Astrocyte (in vitro differentiated cells and primary cell): ENCODE data around the gene MANSC4. TPM values are rescaled to one million over a fixed set of nuclear protein-coding genes. Genes with fewer than 3 reads are reported as not detected.

Experiments
- DNase-seq: peaks from one replicate; pipeline ENCODE4 v3.0.0-alpha.2; 2010; ENCODE audit warnings: low read depth
- FAIRE-seq: peaks from 2 replicates; lab custom pipeline; 2011; peaks lifted over from hg19 to GRCh38; lab: Jason Lieb, UNC
- H2AFZ ChIP-seq: 2 replicates; pipeline ENCODE4 v1.6.0; 2012; ENCODE audit warnings: low read depth, low read length, inconsistent platforms
- H3K27ac ChIP-seq: 2 replicates; pipeline ENCODE4 v1.5.1; 2011; ENCODE audit warnings: low read depth, low read length, inconsistent platforms
- H3K27me3 ChIP-seq: 2 replicates; pipeline ENCODE4 v1.6.0; 2011; ENCODE audit warnings: low read length, inconsistent platforms; ENCODE audit not compliant: insufficient read depth
- H3K36me3 ChIP-seq: 2 replicates; pipeline ENCODE4 v1.5.1; 2011; ENCODE audit warnings: low read length, inconsistent platforms; ENCODE audit not compliant: insufficient read depth
- H3K4me1 ChIP-seq: 2 replicates; pipeline ENCODE4 v1.5.1; 2011; ENCODE audit warnings: low read length, inconsistent platforms; ENCODE audit not compliant: insufficient read depth
- H3K4me2 ChIP-seq: 2 replicates; pipeline ENCODE4 v1.6.0; 2012; ENCODE audit warnings: low read length, inconsistent platforms
- H3K4me3 ChIP-seq: 2 replicates; pipeline ENCODE4 v1.5.1; 2011; ENCODE audit warnings: low read depth, mild to moderate bottlenecking, low read length, inconsistent platforms; ENCODE audit not compliant: insufficient read depth
- H3K79me2 ChIP-seq: 2 replicates; pipeline ENCODE4 v1.6.0; 2012; ENCODE audit warnings: mild to moderate bottlenecking, low read length, inconsistent platforms; ENCODE audit not compliant: insufficient read depth
- H3K9ac ChIP-seq: 2 replicates; pipeline ENCODE4 v1.6.0; 2012; ENCODE audit warnings: mild to moderate bottlenecking, low read length, inconsistent platforms
- H3K9me3 ChIP-seq: 2 replicates; pipeline ENCODE4 v1.5.1; 2012; ENCODE audit warnings: low read depth, mild to moderate bottlenecking, low read length, inconsistent platforms; ENCODE audit not compliant: insufficient read depth
- H4K20me1 ChIP-seq: 2 replicates; pipeline ENCODE4 v1.6.0; 2012; ENCODE audit warnings: low read length, inconsistent platforms; ENCODE audit not compliant: insufficient read depth
- H3K27ac Mint-ChIP-seq: one replicate; pipeline ENCODE4 v1.8.0; 2021; ENCODE audit warnings: mild to moderate bottlenecking, mixed read lengths; ENCODE audit not compliant: unreplicated experiment
- H3K27me3 Mint-ChIP-seq: one replicate; pipeline ENCODE4 v1.8.0; 2021; ENCODE audit warnings: low read depth, mixed read lengths; ENCODE audit not compliant: unreplicated experiment
- H3K36me3 Mint-ChIP-seq: one replicate; pipeline ENCODE4 v1.8.0; 2021; ENCODE audit warnings: low read depth, mixed read lengths; ENCODE audit not compliant: unreplicated experiment
- H3K4me1 Mint-ChIP-seq: one replicate; pipeline ENCODE4 v1.8.0; 2021; ENCODE audit warnings: low read depth, mixed read lengths; ENCODE audit not compliant: unreplicated experiment
- H3K4me3 Mint-ChIP-seq: one replicate; pipeline ENCODE4 v1.8.0; 2021; ENCODE audit warnings: mild to moderate bottlenecking, moderate library complexity, mixed read lengths; ENCODE audit not compliant: unreplicated experiment
- H3K9me3 Mint-ChIP-seq: one replicate; pipeline ENCODE4 v1.8.0; 2021; ENCODE audit warnings: mild to moderate bottlenecking, mixed read lengths; ENCODE audit not compliant: unreplicated experiment
- CTCF ChIP-seq: IDR thresholded peaks from 2 replicates; pipeline ENCODE4 v1.5.1; 2011; ENCODE audit warnings: low read depth, mild to moderate bottlenecking, inconsistent platforms, low read length, moderate library complexity; ENCODE audit not compliant: insufficient read depth
- EZH2 ChIP-seq: IDR thresholded peaks from 2 replicates; pipeline ENCODE4 v1.6.1; 2012; ENCODE audit warnings: mild to moderate bottlenecking, low read length, inconsistent platforms; ENCODE audit not compliant: insufficient read depth
- total RNA-seq: library from RNA; stranded (reverse); gene quantifications from 2 replicates; pipeline ENCODE4 v1.2.1, GENCODE V29; 2021

The MANSC4 gene
- total RNA-seq, 1 donor from 2014 or later, result not detected

- Mint-ChIP-seq H3K4me3 (no peak overlapping the region), H3K36me3 (no peaks in the 10 kb centered on the region), H3K9me3 (peaks cover 2% of the 10 kb centered on the region), H3K27me3 (no peaks in the 10 kb centered on the region), H3K27ac (no peak overlapping the region), H3K4me1 (peaks cover 26% of the 10 kb centered on the region)
- Histone ChIP-seq H3K4me1 (peaks cover 15% of the 10 kb centered on the region), H3K27me3 (no peaks in the 10 kb centered on the region), H3K4me3 (no peak overlapping the region), H3K9me3 (no peaks in the 10 kb centered on the region), H3K4me2 (no peak overlapping the region), H2AFZ (no peak overlapping the region), H3K79me2 (no peaks in the 10 kb centered on the region), H3K36me3 (no peaks in the 10 kb centered on the region), H4K20me1 (no peaks in the 10 kb centered on the region), H3K9ac (no peak overlapping the region), H3K27ac (no peak overlapping the region)
- no peak for FAIRE-seq
- TF ChIP-seq CTCF, result no peak
- TF ChIP-seq EZH2, result no peak
- DNase-seq, result no peak
Observed at GRCh38 chr12:27817766-27818165, 37.7 kb upstream of the MANSC4 start.

- FAIRE-seq (no peak), DNase-seq (no peak)
- Histone ChIP-seq H2AFZ (no peak overlapping the region), H3K4me1 (no peaks in the 10 kb centered on the region), H3K9ac (no peak overlapping the region), H3K79me2 (no peaks in the 10 kb centered on the region), H3K27me3 (no peaks in the 10 kb centered on the region), H3K4me2 (no peak overlapping the region), H3K9me3 (no peaks in the 10 kb centered on the region), H4K20me1 (no peaks in the 10 kb centered on the region), H3K36me3 (no peaks in the 10 kb centered on the region), H3K4me3 (no peak overlapping the region), H3K27ac (no peak overlapping the region)
- Mint-ChIP-seq H3K27me3 (no peaks in the 10 kb centered on the region), H3K9me3 (peaks cover 2% of the 10 kb centered on the region), H3K4me1 (peaks cover 14% of the 10 kb centered on the region), H3K27ac (no peak overlapping the region), H3K36me3 (no peaks in the 10 kb centered on the region), H3K4me3 (no peak overlapping the region)
- TF ChIP-seq EZH2 (no peak), CTCF (no peak)
Observed at GRCh38 chr12:27814851-27815591, 35.0 kb upstream of the MANSC4 start.

GRCh38 chr12:27814411-27814810, 34.4 kb upstream of the MANSC4 start:
- no peaks in the 10 kb centered on the region for H3K4me1 ChIP-seq
- Mint-ChIP-seq H3K4me3 (no peak overlapping the region), H3K27ac (no peak overlapping the region), H3K9me3 (peaks cover 2% of the 10 kb centered on the region), H3K27me3 (no peaks in the 10 kb centered on the region), H3K36me3 (no peaks in the 10 kb centered on the region), H3K4me1 (peaks cover 8% of the 10 kb centered on the region)
- no peak overlapping the region for H3K4me3 ChIP-seq
- DNase-seq, result no peak
- FAIRE-seq, result no peak
- no peaks in the 10 kb centered on the region for H4K20me1 ChIP-seq
- no peaks in the 10 kb centered on the region for H3K9me3 ChIP-seq
- no peak overlapping the region for H3K4me2 ChIP-seq
- H2AFZ ChIP-seq, result no peak overlapping the region
- H3K36me3 ChIP-seq, result no peaks in the 10 kb centered on the region
- H3K27me3 ChIP-seq, result no peaks in the 10 kb centered on the region
- no peak overlapping the region for H3K9ac ChIP-seq
- TF ChIP-seq CTCF (no peak), EZH2 (no peak)
- no peaks in the 10 kb centered on the region for H3K79me2 ChIP-seq
- no peak overlapping the region for H3K27ac ChIP-seq
